IMR-90 (cell line): Measurements from ENCODE around the gene NTM. TPM values are rescaled to one million over a fixed set of nuclear protein-coding genes. Genes with fewer than 3 reads are reported as not detected.

Experiments used
- ATAC-seq: fragments of 200-7000 bp; cut with Tn5 transposase; 2 replicates; pipeline ENCODE4 v1.9.1; 2020; ENCODE audit warnings: low read depth, mild to moderate bottlenecking, moderate library complexity
- BruUV-seq: library from RNA; stranded (reverse); fragments of 400-500 nt; replicated peaks from 2 replicates; lab custom pipeline; 2021; lab: Mats Ljungman, UMichigan
- CTCF ChIA-PET: fragments of 300-600 bp; formaldehyde crosslinking; extraction: SDS; loops from one replicate; lab custom pipeline; 2021; ENCODE audit warnings: antibody characterized with exemption; lab: Yijun Ruan, JAX
- POLR2A ChIA-PET: fragments of 300-600 bp; sonication (Branson Sonifier 250); formaldehyde crosslinking; loops from one replicate; lab custom pipeline; 2022; ENCODE audit warnings: antibody characterized with exemption; ENCODE audit not compliant: unreplicated experiment; lab: Charles Lee
- DNase-seq: peaks from one replicate; pipeline ENCODE4 v3.0.0; 2013
- H2AFZ ChIP-seq: replicated peaks from 2 replicates; pipeline ENCODE3; 2013; ENCODE audit warnings: low read length, mild to moderate bottlenecking; ENCODE audit not compliant: poor library complexity
- H2AK5ac ChIP-seq: 2 replicates; pipeline ENCODE4 v1.6.1; 2013; ENCODE audit warnings: low read depth, low read length, inconsistent platforms
- H2AK9ac ChIP-seq: replicated peaks from 2 replicates; pipeline ENCODE3; 2013; ENCODE audit warnings: mild to moderate bottlenecking, low read depth, low read length, moderate library complexity; ENCODE audit not compliant: poor library complexity
- H2BK120ac ChIP-seq: 2 replicates; pipeline ENCODE4 v1.6.1; 2013; ENCODE audit warnings: low read depth, low read length, inconsistent platforms
- H2BK15ac ChIP-seq: 3 replicates; pipeline ENCODE4 v1.6.1; 2013; ENCODE audit warnings: low read depth, low read length, inconsistent platforms
- H2BK20ac ChIP-seq: 2 replicates; pipeline ENCODE4 v1.6.1; 2013; ENCODE audit warnings: low read depth, mild to moderate bottlenecking, inconsistent platforms, low read length, moderate library complexity
- H2BK5ac ChIP-seq: 2 replicates; pipeline ENCODE4 v1.6.1; 2013; ENCODE audit warnings: mild to moderate bottlenecking, low read depth, low read length, inconsistent platforms; ENCODE audit not compliant: poor library complexity, severe bottlenecking
- H3K14ac ChIP-seq: replicated peaks from 2 replicates; pipeline ENCODE4 v1.6.1; 2013; ENCODE audit warnings: low read depth, low read length, inconsistent platforms
- H3K18ac ChIP-seq: 2 replicates; pipeline ENCODE4 v1.6.1; 2013; ENCODE audit warnings: low read depth, low read length, control low read depth
- H3K23ac ChIP-seq: 2 replicates; pipeline ENCODE4 v1.6.1; 2013; ENCODE audit warnings: low read depth, low read length, inconsistent platforms
- H3K27ac ChIP-seq: 2 replicates; pipeline ENCODE4 v1.5.1; 2013; ENCODE audit warnings: mild to moderate bottlenecking, control low read depth, low read length; ENCODE audit not compliant: insufficient read depth
- H3K27me3 ChIP-seq: 2 replicates; pipeline ENCODE4 v1.6.1; 2013; ENCODE audit warnings: low read length; ENCODE audit not compliant: control insufficient read depth, insufficient read depth
- H3K36me3 ChIP-seq: 2 replicates; pipeline ENCODE4 v1.6.1; 2013; ENCODE audit warnings: low read length, mixed read lengths; ENCODE audit not compliant: control insufficient read depth, insufficient read depth
- H3K4ac ChIP-seq: 2 replicates; pipeline ENCODE4 v1.6.1; 2013; ENCODE audit warnings: low read depth, low read length, inconsistent platforms
- H3K4me1 ChIP-seq: 2 replicates; pipeline ENCODE4 v1.6.1; 2013; ENCODE audit warnings: low read length, mixed read lengths; ENCODE audit not compliant: control insufficient read depth, insufficient read depth
- H3K4me2 ChIP-seq: 2 replicates; pipeline ENCODE4 v1.6.1; 2013; ENCODE audit warnings: low read depth, mild to moderate bottlenecking, control low read depth, low read length, moderate library complexity
- H3K4me3 ChIP-seq: 2 replicates; pipeline ENCODE4 v1.5.1; 2013; ENCODE audit warnings: low read depth, mild to moderate bottlenecking, control low read depth, low read length, moderate library complexity; ENCODE audit not compliant: insufficient read depth
- H3K56ac ChIP-seq: 2 replicates; pipeline ENCODE4 v1.6.1; 2013; ENCODE audit warnings: low read length, inconsistent platforms; ENCODE audit not compliant: insufficient read depth; ENCODE audit errors: extremely low read depth
- H3K79me1 ChIP-seq, 2 experiments: 2 replicates each; pipeline ENCODE4 v1.6.1; 2013; ENCODE audit warnings: low read length in 2 of 2, inconsistent platforms in 1 of 2, low read depth in 1 of 2
- H3K9ac ChIP-seq: 2 replicates; pipeline ENCODE4 v1.6.1; 2013; ENCODE audit warnings: low read depth, low read length, control low read depth
- H3K9me1 ChIP-seq: 2 replicates; pipeline ENCODE4 v1.6.1; 2013; ENCODE audit warnings: low read length, inconsistent platforms; ENCODE audit not compliant: insufficient read depth
- H3K9me3 ChIP-seq: 2 replicates; pipeline ENCODE4 v1.6.1; 2013; ENCODE audit warnings: low read length; ENCODE audit not compliant: control insufficient read depth, insufficient read depth
- H4K20me1 ChIP-seq: 2 replicates; pipeline ENCODE4 v1.6.1; 2013; ENCODE audit warnings: low read length, inconsistent platforms; ENCODE audit not compliant: insufficient read depth
- H4K5ac ChIP-seq: 2 replicates; pipeline ENCODE4 v1.6.1; 2013; ENCODE audit warnings: mild to moderate bottlenecking, low read depth, low read length, control low read depth
- H4K8ac ChIP-seq, 2 experiments: 2 replicates each; pipeline ENCODE4 v1.6.1; 2013; ENCODE audit warnings: low read depth in 2 of 2, low read length in 2 of 2, control low read depth in 1 of 2, inconsistent platforms in 1 of 2
- H4K91ac ChIP-seq: 2 replicates; pipeline ENCODE4 v1.6.1; 2013; ENCODE audit warnings: low read depth, low read length, inconsistent platforms; ENCODE audit not compliant: insufficient read depth
- BHLHE40 ChIP-seq: fragments of 150-350 bp; IDR thresholded peaks from 2 replicates; pipeline ENCODE4 v1.6.1; 2016; ENCODE audit warnings: mild to moderate bottlenecking, low read depth, low read length
- CEBPB ChIP-seq: IDR thresholded peaks from 2 replicates; pipeline ENCODE4 v1.6.1; 2012; ENCODE audit warnings: low read depth, low read length, improper control_type of control experiment
- CHD1 ChIP-seq: IDR thresholded peaks from 2 replicates; pipeline ENCODE4 v1.6.1; 2012; ENCODE audit warnings: low read depth, low read length, improper control_type of control experiment
- ELK1 ChIP-seq: fragments of 150-350 bp; IDR thresholded peaks from 2 replicates; pipeline ENCODE4 v1.6.1; 2016; ENCODE audit warnings: low read depth, mild to moderate bottlenecking, low read length, moderate library complexity, borderline replicate concordance
- FOS ChIP-seq: fragments of 150-350 bp; IDR thresholded peaks from 2 replicates; pipeline ENCODE4 v1.6.1; 2016; ENCODE audit warnings: low read depth, low read length
- MAFK ChIP-seq: IDR thresholded peaks from 2 replicates; pipeline ENCODE4 v1.6.1; 2012; ENCODE audit warnings: low read depth, low read length, improper control_type of control experiment
- MAZ ChIP-seq: IDR thresholded peaks from 2 replicates; pipeline ENCODE4 v1.6.1; 2012; ENCODE audit warnings: low read depth, mild to moderate bottlenecking, low read length, improper control_type of control experiment, moderate library complexity, borderline replicate concordance
- MXI1 ChIP-seq: IDR thresholded peaks from 2 replicates; pipeline ENCODE4 v1.6.1; 2012; ENCODE audit warnings: low read depth, mild to moderate bottlenecking, low read length, moderate library complexity, borderline replicate concordance
- NFE2L2 ChIP-seq: fragments of 150-350 bp; IDR thresholded peaks from 2 replicates; pipeline ENCODE4 v1.6.1; 2016; ENCODE audit warnings: low read depth, mild to moderate bottlenecking, low read length
- POLR2A ChIP-seq: IDR thresholded peaks from 2 replicates; pipeline ENCODE4 v1.6.1; 2012; ENCODE audit warnings: mild to moderate bottlenecking, low read depth, low read length
- RAD21 ChIP-seq: IDR thresholded peaks from 2 replicates; pipeline ENCODE4 v1.6.1; 2012; ENCODE audit warnings: low read length, improper control_type of control experiment
- RCOR1 ChIP-seq: IDR thresholded peaks from 2 replicates; pipeline ENCODE4 v1.6.1; 2012; ENCODE audit warnings: mild to moderate bottlenecking, low read length, improper control_type of control experiment; ENCODE audit not compliant: insufficient replicate concordance
- RFX5 ChIP-seq: IDR thresholded peaks from 2 replicates; pipeline ENCODE4 v1.8.0; 2012; ENCODE audit warnings: low read depth, mild to moderate bottlenecking, low read length, moderate library complexity
- SMC3 ChIP-seq: fragments of 150-350 bp; IDR thresholded peaks from 2 replicates; pipeline ENCODE4 v1.6.1; 2016; ENCODE audit warnings: low read depth, mild to moderate bottlenecking, antibody characterized with exemption, low read length, moderate library complexity
- USF2 ChIP-seq: fragments of 150-350 bp; IDR thresholded peaks from 2 replicates; pipeline ENCODE4 v1.6.1; 2017; ENCODE audit warnings: mild to moderate bottlenecking, antibody characterized with exemption, low read length, low read depth
- WGBS, 2 experiments: methylation state at CpG; one replicate each; pipeline versions ENCODE4 v1.1.5 to v1.1.7; 2013; ENCODE audit warnings: missing lambda C conversion rate in 2 of 2; ENCODE audit not compliant: insufficient read length in 1 of 2; ENCODE audit errors: extremely low coverage in 2 of 2; 5-methylcytosine and 5-hydroxymethylcytosine counted together
- dilution Hi-C: fragments of 300-500 bp; cut with HindIII; formaldehyde crosslinking; loops from one replicate; pipeline ENCODE4 v1.14.3; 2018; ENCODE audit warnings: low sequenced_read_pairs; ENCODE audit not compliant: unreplicated experiment
- in situ Hi-C: fragments of 300-500 bp; cut with MboI; formaldehyde crosslinking; loops from 3 replicates; pipeline ENCODE4 v1.14.3; 2019; ENCODE audit warnings: low sequenced_read_pairs, inconsistent platforms, mixed read lengths
- intact Hi-C: fragments of 100-400 bp; cut with micrococcal nuclease; formaldehyde crosslinking; loops from 2 replicates; pipeline ENCODE4 v1.10.0; 2022
- polyA plus RNA-seq, 3 experiments: library from polyadenylated mRNA; depleted of rRNA; stranded (reverse); fragments of >200 nt; gene quantifications; 2 replicates each; pipeline ENCODE4 v1.2.3, GENCODE V29; 2012; ENCODE audit warnings: low replicate concordance in 1 of 3
- total RNA-seq: library from RNA; depleted of rRNA; stranded (reverse); fragments of >200 nt; gene quantifications from 2 replicates; pipeline ENCODE4 v1.2.3, GENCODE V29; 2012
- TF ChIP-seq, protein P1 (sequence below): conservative IDR thresholded peaks from 2 replicates; pipeline ENCODE4 v1.5.1; 2012; ENCODE audit warnings: mild to moderate bottlenecking, low read depth, low read length, improper control_type of control experiment

NTM gene
- total and polyA plus RNA-seq, 2 of the 4 experiments (the other 2 are of a cell fraction): 19.5 to 25.5 TPM

GRCh38 chr11:132119573-132119972 lies 749.2 kb downstream of the NTM start:
- no peak overlapping the region for H3K23ac ChIP-seq
- no peak overlapping the region for H2AK5ac ChIP-seq
- H2BK5ac ChIP-seq: no peak overlapping the region
- H4K91ac ChIP-seq: no peak overlapping the region
- H3K27me3 ChIP-seq: no peaks in the 10 kb centered on the region
- ChIA-PET POLR2A (no interaction called here), CTCF (interaction anchor here (0.6 to 1.3 kb wide), 2 partner anchors 10 to 425 kb away, joined by 4 to 5 read pairs; no protein-coding TSS in a partner anchor)
- H3K9ac ChIP-seq: no peak overlapping the region
- 94% methylated on average over 3 of the region's 4 CpGs; no CpG with 5 or more reads in 1 of the 2 experiments for WGBS, 2 experiments
- no peak overlapping the region for H2AFZ ChIP-seq
- ATAC-seq (no peak), DNase-seq (no peak)
- TF ChIP-seq RCOR1 (no peak), SMC3 (no peak), MXI1 (no peak), ELK1 (no peak), FOS (no peak), USF2 (no peak), RFX5 (no peak), CEBPB (no peak), NFE2L2 (no peak), CHD1 (no peak), MAFK (no peak), MAZ (no peak), BHLHE40 (no peak), RAD21 (no peak), POLR2A (no peak)
- TF ChIP-seq, protein P1, sequence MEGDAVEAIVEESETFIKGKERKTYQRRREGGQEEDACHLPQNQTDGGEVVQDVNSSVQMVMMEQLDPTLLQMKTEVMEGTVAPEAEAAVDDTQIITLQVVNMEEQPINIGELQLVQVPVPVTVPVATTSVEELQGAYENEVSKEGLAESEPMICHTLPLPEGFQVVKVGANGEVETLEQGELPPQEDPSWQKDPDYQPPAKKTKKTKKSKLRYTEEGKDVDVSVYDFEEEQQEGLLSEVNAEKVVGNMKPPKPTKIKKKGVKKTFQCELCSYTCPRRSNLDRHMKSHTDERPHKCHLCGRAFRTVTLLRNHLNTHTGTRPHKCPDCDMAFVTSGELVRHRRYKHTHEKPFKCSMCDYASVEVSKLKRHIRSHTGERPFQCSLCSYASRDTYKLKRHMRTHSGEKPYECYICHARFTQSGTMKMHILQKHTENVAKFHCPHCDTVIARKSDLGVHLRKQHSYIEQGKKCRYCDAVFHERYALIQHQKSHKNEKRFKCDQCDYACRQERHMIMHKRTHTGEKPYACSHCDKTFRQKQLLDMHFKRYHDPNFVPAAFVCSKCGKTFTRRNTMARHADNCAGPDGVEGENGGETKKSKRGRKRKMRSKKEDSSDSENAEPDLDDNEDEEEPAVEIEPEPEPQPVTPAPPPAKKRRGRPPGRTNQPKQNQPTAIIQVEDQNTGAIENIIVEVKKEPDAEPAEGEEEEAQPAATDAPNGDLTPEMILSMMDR: no peak
- H4K5ac ChIP-seq: no peak overlapping the region
- no TSS peak for BruUV-seq
- no peak overlapping the region for H2BK15ac ChIP-seq
- no peak overlapping the region for H3K14ac ChIP-seq
- 0 out of 2 replicates have a peak overlapping the region, but pooled peaks have one; percentile 9 for H3K4ac ChIP-seq
- intact Hi-C loops: no loop called here
- no peak overlapping the region for H2BK20ac ChIP-seq
- H3K4me2 ChIP-seq: no peak overlapping the region
- H3K36me3 ChIP-seq: no peaks in the 10 kb centered on the region
- H4K8ac ChIP-seq: no peak overlapping the region
- H2AK9ac ChIP-seq: no peak overlapping the region
- in situ Hi-C loops: no loop called here
- no peaks in the 10 kb centered on the region for H3K9me3 ChIP-seq
- no peaks in the 10 kb centered on the region for H3K4me1 ChIP-seq
- H3K79me1 ChIP-seq: peaks cover 0 to 30% of the 10 kb centered on the region in 2 experiments; a peak in 1 of 4 replicates
- H3K56ac ChIP-seq: no peak overlapping the region
- dilution Hi-C loops: no loop called here
- H2BK120ac ChIP-seq: no peak overlapping the region
- no peak overlapping the region for H3K4me3 ChIP-seq
- H3K27ac ChIP-seq: no peak overlapping the region
- H3K9me1 ChIP-seq: peaks cover 3% of the 10 kb centered on the region; the same call in 1 of the 2 replicates
- H4K20me1 ChIP-seq: no peaks in the 10 kb centered on the region
- H3K18ac ChIP-seq: no peak overlapping the region
